Activated CD8-positive, alpha-beta memory T cell treated with anti-CD3 and anti-CD28 coated beads for 48 hours (primary cell): ENCODE results near the gene POLR2J.

Experiments
- DNase-seq, 3 experiments: peaks; one replicate each; pipeline ENCODE4 v3.0.0-alpha.2; 2020; ENCODE audit warnings: low read depth in 2 of 3, low spot score in 2 of 3

The POLR2J gene

DNA sequence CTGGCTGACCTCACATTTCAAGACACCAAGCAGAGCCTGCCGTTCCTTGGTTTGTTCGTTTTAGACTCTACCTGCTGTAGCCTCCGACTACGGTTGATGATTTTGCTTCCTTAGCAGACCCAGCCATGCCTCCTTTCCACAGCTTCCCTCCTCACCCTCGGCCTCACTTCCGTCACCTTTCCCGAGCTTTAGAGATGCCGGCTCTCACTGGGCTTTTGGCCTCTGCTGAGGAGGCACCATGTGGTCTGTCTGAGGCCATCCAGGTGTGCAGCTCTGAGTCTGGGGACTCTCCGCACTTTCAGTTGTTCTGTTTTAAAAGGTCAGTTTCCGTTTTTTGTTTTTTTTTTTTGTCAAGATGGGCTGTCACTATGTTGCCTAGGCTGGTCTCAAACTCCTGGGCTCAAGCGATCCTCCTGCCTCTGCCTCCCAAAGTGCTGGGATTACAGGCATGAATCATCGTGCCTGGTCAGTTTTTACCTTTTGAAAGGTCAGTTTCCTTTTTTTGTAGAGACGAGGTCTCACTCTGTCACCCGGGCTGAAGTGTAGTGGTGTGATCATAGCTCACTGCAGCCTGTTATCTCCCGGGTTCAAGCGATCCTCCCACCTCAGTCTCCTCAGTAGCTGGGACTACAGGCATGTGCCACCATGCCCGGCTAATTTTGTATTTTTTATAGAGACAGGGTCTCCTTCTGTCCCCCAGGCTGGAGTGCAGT, 33.6 kb downstream of the POLR2J start:
- DNase-seq = no peak

- no peak for DNase-seq
These were observed 38.5 kb downstream of the POLR2J start for GRCh38 chr7:102439963-102440795.

GRCh38 chr7:102436118-102436517, 42.6 kb downstream of the POLR2J start:
- DNase-seq = no peak

DNA sequence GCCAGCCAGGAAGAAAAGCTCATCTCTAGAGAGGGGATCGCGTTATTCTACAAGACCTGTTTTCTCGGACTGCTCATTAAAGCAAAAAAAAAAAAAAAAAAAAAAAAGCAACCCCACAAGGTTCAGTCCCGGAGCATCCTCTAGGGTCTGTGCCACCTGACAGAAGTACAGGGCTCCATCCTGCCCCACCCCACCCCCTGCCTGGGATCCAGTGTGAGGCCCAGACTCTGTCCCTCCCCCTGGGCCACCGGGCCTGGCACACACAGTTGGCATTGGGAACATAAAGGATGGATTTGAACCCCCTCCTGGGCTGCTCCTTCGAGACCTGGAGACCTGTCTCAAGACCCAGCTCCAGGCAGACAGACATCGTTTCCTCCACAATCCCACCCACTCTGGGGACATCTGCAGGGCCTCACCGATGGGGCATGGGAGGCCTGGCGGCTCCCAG, 44.7 kb downstream of the POLR2J start:
- no peak for DNase-seq

- DNase-seq = peak in 2 of 3 experiments; percentile 68 to 80
These were observed 45.3 kb downstream of the POLR2J start, which contains the start of gene ORAI2 for GRCh38 chr7:102433219-102434038. Gene ORAI2, plus strand, starts transcription at chr7:102433575. Its CDS starts 5,382 bp downstream, at chr7:102438957.

DNA sequence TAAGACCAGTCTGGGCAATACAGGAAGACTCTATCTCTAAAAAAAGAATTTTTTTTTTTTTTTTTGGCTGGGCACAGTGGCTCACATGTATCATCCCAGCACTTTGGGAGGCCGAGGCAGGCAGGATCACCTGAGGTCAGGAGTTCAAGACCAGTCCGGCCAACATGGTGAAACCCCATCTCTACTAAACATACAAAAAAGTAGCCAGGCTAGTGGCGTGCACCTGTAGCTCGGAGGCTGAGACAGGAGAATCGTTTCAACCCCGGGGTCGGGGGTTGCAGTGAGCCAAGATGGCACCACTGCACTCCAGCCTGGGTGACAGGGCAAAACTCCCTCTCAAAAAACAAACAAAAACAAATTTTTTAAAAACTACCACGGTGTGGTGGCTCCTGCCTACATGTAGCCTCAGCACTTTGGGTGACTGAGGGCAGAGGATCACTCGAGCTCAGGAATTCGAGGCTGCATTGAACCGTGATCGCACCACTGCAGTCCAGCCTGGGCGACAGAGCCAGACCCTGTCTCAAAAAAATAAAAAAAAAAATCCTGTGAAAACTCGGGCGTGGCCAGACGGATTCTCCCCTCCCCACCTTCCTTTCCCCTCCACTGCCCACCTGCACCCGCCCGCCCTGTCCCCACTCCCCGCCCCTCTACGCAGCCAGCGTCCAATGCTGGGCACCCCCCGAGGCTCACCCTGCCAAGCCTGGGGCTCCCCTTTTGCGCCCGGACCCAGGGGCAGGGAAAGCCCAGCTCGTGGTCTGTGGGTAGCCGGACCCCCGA, 46.1 kb downstream of the POLR2J start:
- no peak for DNase-seq

GRCh38 chr7:102431617-102432298, 47.0 kb downstream of the POLR2J start:
- DNase-seq = no peak

- DNase-seq = no peak
These were observed 49.4 kb downstream of the POLR2J start for GRCh38 chr7:102429141-102429899.

GRCh38 chr7:102427019-102427405, 51.7 kb downstream of the POLR2J start:
- no peak for DNase-seq

- DNase-seq = peak in 1 of 3 experiments; percentile 60
These were observed 52.3 kb downstream of the POLR2J start for GRCh38 chr7:102426268-102427018.

DNA sequence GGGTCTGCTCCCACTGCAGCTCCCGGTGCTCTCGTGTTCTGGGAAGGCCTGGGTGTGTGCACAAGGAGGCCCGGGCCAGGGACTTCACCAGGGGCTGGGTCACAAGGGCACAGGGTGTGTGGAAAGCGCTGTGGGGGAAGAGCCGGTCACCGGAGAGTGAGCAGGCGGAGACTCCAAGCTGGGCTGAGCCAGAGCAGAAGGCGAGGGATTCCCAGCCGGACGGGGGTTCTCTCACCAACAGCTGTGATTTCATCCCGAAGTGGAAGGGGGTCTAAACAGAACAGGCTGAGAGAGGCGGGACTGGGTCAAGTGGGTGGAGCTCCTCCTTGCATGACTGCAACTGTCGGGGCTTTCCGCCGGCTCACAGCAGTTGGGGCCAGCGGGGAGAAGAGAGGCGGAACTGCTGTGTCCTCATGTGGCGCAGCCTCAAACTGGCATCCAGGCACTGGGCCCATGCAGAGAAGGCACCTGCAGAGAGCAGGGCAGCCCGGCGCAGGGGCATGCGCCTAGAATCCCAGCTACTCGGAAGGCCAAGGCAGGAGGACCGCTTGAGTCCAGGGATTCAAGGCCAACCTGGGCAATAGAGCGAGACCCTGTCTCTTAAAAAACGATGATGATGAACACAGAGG, 53.0 kb downstream of the POLR2J start:
- peak; percentile 56 to 70 (median 65) for DNase-seq

DNA sequence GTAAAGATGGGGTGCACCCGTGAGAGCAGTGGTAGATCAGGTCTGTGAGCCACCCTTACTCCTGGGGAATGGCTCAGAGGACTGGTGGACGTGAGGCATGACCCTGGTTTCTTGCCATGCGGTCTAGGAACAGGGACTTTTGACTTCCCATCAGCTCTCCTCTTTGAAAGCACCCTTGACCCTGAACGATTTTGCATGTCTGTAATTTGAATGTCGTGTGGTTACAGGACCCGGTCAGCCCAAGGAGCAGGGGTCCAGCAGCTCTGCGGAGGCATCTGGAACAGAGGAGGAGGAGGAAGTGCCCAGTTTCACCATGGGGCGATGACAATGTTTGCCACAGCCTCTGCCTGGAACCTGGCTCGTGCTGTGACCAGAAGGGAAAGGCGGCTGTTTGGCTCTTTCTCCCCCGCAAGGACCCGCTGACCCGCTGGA, 53.9 kb downstream of the POLR2J start:
- no peak for DNase-seq

- no peak for DNase-seq
These were observed 54.6 kb downstream of the POLR2J start for GRCh38 chr7:102424129-102424551.
